ENCODE results near the gene EFCAB5.
"Not testable (repeated sequence)": the region's sequence is repeated elsewhere in the genome, so short reads cannot be mapped to it uniquely, and the experiment has no call there.

The EFCAB5 gene

GRCh38 chr17:30117675-30118081 is 176.2 kb downstream of the EFCAB5 start:
- Histone ChIP-seq H3K4me3 (ENCODE audit: low read depth in 1 of 2, low read length in 2 of 2) (peak overlapping the region; percentile 45 to 63), H3K27me3 (ENCODE audit: insufficient read depth, low read length, poor library complexity) (no peaks in the 10 kb centered on the region), H4K20me1 (ENCODE audit: insufficient read depth, low read length) (peaks cover 9% of the 10 kb centered on the region; the same call in 1 of the 2 replicates), H3K79me2 (ENCODE audit: insufficient read depth, low read length) (peaks cover 64% of the 10 kb centered on the region), H3K27ac (ENCODE audit: low read length) (peak overlapping the region; percentile 91), H3K36me3 (ENCODE audit: insufficient read depth, low read length) (peaks cover 22% of the 10 kb centered on the region; the same call in 1 of the 2 replicates), H3K9ac (ENCODE audit: low read depth, low read length) (peak overlapping the region; percentile 68), H3K4me2 (ENCODE audit: insufficient read depth, low read length) (peak overlapping the region; percentile 71), H2AFZ (ENCODE audit: low read depth, low read length) (no peak overlapping the region), H3K9me3 (ENCODE audit: insufficient read depth, low read length, severe bottlenecking) (no peaks in the 10 kb centered on the region), H3K4me1 (ENCODE audit: insufficient read depth, low read length) (peaks cover 38% of the 10 kb centered on the region)
- no peak for ATAC-seq (ENCODE audit: insufficient read depth, low read depth)
- TF ChIP-seq EZH2 (IDR thresholded peaks at IDR 0.05; ENCODE audit: borderline replicate concordance, low read depth, low read length, severe bottlenecking) (no peak), CTCF (IDR thresholded peaks at IDR 0.05; ENCODE audit: borderline replicate concordance, extremely low read depth, low read length, poor library complexity, severe bottlenecking) (no peak)
- no peak for DNase-seq

- DNase-seq; H2AFZ ChIP-seq (ENCODE audit: low read depth, low read length); H3K9me3 ChIP-seq (ENCODE audit: insufficient read depth, low read length, severe bottlenecking); H4K20me1 ChIP-seq (ENCODE audit: insufficient read depth, low read length); ATAC-seq (ENCODE audit: insufficient read depth, low read depth); H3K27me3 ChIP-seq (ENCODE audit: insufficient read depth, low read length, poor library complexity); H3K27ac ChIP-seq (ENCODE audit: low read length): not testable (repeated sequence)
- Histone ChIP-seq H3K79me2 (ENCODE audit: insufficient read depth, low read length) (peaks cover 73% of the 10 kb centered on the region), H3K9ac (ENCODE audit: low read depth, low read length) (peak overlapping the region; percentile 68; the same call in 1 of the 2 replicates), H3K4me2 (ENCODE audit: insufficient read depth, low read length) (peak overlapping the region; percentile 71), H3K36me3 (ENCODE audit: insufficient read depth, low read length) (peaks cover 24% of the 10 kb centered on the region; the same call in 1 of the 2 replicates), H3K4me3 (ENCODE audit: low read depth in 1 of 2, low read length in 2 of 2) (peak overlapping the region in 1 of 2 experiments; percentile 63; a peak in 1 of 4 replicates), H3K4me1 (ENCODE audit: insufficient read depth, low read length) (peaks cover 38% of the 10 kb centered on the region)
These were observed 177.2 kb downstream of the EFCAB5 start for GRCh38 chr17:30118635-30119034.

- H2AFZ ChIP-seq (ENCODE audit: low read depth, low read length): no peak overlapping the region
- H4K20me1 ChIP-seq (ENCODE audit: insufficient read depth, low read length): peaks cover 25% of the 10 kb centered on the region
- DNase-seq (no peak), ATAC-seq (ENCODE audit: insufficient read depth, low read depth) (no peak)
- H3K4me2 ChIP-seq (ENCODE audit: insufficient read depth, low read length): no peak overlapping the region
- peaks cover 19% of the 10 kb centered on the region for H3K4me1 ChIP-seq (ENCODE audit: insufficient read depth, low read length)
- peaks cover 89% of the 10 kb centered on the region for H3K79me2 ChIP-seq (ENCODE audit: insufficient read depth, low read length)
- H3K9me3 ChIP-seq (ENCODE audit: insufficient read depth, low read length, severe bottlenecking): no peaks in the 10 kb centered on the region
- H3K4me3 ChIP-seq (ENCODE audit: low read depth in 1 of 2, low read length in 2 of 2): no peak overlapping the region
- H3K36me3 ChIP-seq (ENCODE audit: insufficient read depth, low read length): peaks cover 37% of the 10 kb centered on the region
- TF ChIP-seq EZH2 (IDR thresholded peaks at IDR 0.05; ENCODE audit: borderline replicate concordance, low read depth, low read length, severe bottlenecking) (no peak), CTCF (IDR thresholded peaks at IDR 0.05; ENCODE audit: borderline replicate concordance, extremely low read depth, low read length, poor library complexity, severe bottlenecking) (no peak)
- H3K27me3 ChIP-seq (ENCODE audit: insufficient read depth, low read length, poor library complexity): no peaks in the 10 kb centered on the region
- H3K9ac ChIP-seq (ENCODE audit: low read depth, low read length): no peak overlapping the region
- H3K27ac ChIP-seq (ENCODE audit: low read length): no peak overlapping the region
These were observed 182.9 kb downstream of the EFCAB5 start for GRCh38 chr17:30124273-30124796.

- peaks cover 8% of the 10 kb centered on the region for H4K20me1 ChIP-seq (ENCODE audit: insufficient read depth, low read length)
These were observed 188.7 kb downstream of the EFCAB5 start for GRCh38 chr17:30130121-30130520.

More at GRCh38 chr17:30130121-30130520, 188.7 kb downstream of the EFCAB5 start:
- no peak for TF ChIP-seq EZH2 (IDR thresholded peaks at IDR 0.05; ENCODE audit: borderline replicate concordance, low read depth, low read length, severe bottlenecking)
- TF ChIP-seq CTCF (IDR thresholded peaks at IDR 0.05; ENCODE audit: borderline replicate concordance, extremely low read depth, low read length, poor library complexity, severe bottlenecking): no peak
- Histone ChIP-seq H3K4me1 (ENCODE audit: insufficient read depth, low read length) (peaks cover 4% of the 10 kb centered on the region; the same call in 1 of the 2 replicates), H3K4me2 (ENCODE audit: insufficient read depth, low read length) (no peak overlapping the region), H3K4me3 (ENCODE audit: low read depth in 1 of 2, low read length in 2 of 2) (no peak overlapping the region), H3K9ac (ENCODE audit: low read depth, low read length) (no peak overlapping the region), H3K9me3 (ENCODE audit: insufficient read depth, low read length, severe bottlenecking) (no peaks in the 10 kb centered on the region), H3K27ac (ENCODE audit: low read length) (no peak overlapping the region), H3K79me2 (ENCODE audit: insufficient read depth, low read length) (peaks cover 88% of the 10 kb centered on the region), H3K36me3 (ENCODE audit: insufficient read depth, low read length) (peaks cover 39% of the 10 kb centered on the region), H3K27me3 (ENCODE audit: insufficient read depth, low read length, poor library complexity) (no peaks in the 10 kb centered on the region), H2AFZ (ENCODE audit: low read depth, low read length) (no peak overlapping the region)
- ATAC-seq (ENCODE audit: insufficient read depth, low read depth) (no peak), DNase-seq (no peak)

All from DND-41 (cell line).